ENCODE measurements around the gene KRTAP12-1.
A peak's percentile ranks its signal among the peaks of the same experiment; 100 is the strongest.
"Not testable (repeated sequence)": the region's sequence is repeated elsewhere in the genome, so short reads cannot be mapped to it uniquely, and the experiment has no call there.

Gene KRTAP12-1

DNA sequence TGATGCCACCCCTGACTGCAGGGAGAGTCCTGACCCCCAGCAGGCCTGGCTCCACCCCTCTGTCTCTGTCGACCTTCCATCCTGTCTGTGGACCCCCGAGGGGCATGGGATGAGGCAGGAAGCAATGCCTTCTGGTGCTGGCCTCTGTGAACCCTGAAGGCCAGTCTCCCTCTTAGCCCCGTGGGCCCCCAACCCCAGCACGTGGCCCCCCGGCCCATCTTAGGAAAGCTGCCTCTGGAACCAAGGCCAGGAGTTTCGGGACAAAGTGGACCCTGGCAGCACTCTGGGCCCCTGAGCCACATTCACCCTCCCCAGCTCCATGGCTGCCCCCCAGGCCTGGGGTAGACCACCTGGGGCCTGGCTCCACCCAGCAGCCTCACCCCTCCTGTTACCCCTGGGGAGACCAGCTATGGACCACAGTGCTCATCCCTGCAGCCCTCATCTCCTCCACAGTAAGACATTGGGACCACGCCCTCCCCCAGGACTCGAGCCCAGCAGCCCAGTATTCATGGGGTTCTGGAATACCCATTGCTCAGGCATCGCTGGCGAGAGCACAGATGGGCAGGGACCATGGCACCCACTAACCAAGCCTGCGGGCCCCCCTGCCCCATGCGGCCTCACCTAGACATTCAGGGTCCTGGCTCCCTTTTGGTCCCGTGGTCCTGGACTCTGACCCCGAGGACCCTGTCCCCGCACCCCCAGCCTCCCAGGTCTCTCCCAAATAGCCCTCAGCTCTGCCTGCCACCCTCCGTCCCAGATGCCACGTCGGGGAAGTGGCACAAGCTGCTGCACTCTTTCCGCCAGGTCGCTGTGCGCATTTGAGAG, 43.2 kb downstream of the KRTAP12-1 start:
- DNase-seq = not testable (repeated sequence)

DNA sequence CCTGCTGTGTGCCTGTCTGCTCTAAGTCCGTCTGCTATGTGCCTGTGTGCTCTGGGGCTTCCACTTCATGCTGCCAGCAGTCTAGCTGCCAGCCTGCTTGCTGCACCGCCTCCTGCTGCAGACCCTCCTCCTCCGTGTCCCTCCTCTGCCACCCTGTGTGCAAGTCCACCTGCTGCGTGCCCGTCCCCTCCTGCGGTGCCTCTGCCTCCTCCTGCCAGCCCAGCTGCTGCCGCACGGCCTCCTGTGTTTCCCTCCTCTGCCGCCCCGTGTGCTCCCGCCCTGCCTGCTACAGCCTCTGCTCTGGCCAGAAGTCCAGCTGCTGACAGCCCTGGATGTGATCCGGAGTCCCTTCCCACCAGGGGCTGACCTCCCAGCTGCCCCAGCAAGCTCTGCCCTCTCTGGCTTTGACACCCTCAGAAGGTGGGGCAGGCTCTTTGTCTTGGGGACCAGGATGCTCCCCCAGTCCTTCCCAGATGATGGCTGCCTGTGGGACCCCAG, 44.1 kb downstream of the KRTAP12-1 start:
- DNase-seq = not testable (repeated sequence)

DNA sequence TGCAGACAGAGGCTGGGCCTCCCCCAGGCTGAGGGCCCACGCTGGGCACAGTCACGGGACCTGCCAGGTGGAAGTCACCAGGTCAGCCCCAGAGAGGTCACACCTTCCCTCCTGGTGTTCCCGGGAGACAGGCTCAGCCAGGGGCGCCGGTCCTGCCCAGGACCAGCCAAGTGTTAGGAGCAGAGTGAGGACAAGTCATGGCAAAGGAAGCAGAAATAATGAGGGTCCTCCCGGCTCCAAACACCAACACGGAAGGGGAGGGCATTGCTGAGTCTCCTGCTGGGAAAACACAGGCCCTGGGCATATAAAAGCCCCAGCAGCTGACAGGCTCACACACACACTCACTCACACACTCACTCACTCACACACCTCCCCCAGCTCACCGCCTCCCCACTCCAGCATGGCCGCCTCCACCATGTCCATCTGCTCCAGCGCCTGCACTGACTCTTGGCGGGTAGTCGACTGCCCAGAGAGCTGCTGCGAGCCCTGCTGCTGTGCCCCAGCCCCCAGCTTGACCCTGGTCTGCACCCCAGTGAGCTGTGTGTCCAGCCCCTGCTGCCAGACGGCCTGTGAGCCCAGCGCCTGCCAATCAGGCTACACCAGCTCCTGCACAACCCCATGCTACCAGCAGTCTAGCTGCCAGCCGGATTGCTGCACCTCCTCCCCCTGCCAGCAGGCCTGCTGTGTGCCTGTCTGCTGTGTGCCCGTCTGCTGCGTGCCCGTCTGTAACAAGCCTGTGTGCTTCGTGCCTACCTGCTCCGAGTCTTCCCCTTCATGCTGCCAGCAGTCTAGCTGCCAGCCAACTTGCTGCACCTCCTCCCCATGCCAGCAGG, 44.7 kb downstream of the KRTAP12-1 start, which contains the start of gene KRTAP10-10:
Gene KRTAP10-10 (plus strand): TSS at position 339 of the 833 bp plus-strand sequence. CDS start 62 bp downstream, at position 401.
- DNase-seq = peak; percentile 81

DNA sequence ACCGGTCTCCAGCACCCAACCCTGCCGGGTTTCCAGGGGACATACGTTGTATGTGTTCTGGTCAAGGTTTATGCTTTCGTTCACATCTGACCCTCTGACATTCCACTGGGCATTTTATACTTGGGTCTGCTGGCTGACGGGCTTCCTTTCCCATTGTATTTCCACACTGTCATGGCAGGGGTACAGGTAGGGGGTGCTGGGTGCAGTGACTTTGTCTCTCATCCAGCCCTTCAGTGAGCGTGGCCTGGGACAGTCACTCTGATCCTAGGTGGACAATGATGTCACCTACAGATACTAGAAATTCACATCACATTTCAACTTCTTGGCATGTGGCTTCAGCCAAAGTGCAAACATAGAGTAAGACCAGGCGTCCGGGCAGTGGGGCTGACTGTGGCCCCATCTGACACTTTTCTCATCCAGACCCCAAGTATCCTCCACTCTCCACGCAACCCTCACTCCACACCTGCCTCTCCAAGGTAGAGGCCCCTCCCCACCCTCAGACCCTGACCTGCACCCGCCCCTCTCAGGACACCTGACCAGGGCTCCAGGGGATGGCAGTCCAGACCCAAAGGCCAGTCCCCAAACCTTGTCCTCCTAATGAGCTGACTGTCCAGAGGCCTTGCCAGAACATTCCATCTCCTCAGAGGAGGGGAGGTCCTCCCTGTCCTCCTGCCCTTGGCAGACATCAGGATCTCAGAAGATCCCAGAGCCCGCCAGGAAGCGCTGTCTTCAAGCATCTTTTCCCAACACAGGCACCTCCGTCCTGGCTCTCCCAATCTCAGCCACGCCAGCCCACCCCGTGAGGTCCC, 45.5 kb downstream of the KRTAP12-1 start:
- no peak for DNase-seq

DNA sequence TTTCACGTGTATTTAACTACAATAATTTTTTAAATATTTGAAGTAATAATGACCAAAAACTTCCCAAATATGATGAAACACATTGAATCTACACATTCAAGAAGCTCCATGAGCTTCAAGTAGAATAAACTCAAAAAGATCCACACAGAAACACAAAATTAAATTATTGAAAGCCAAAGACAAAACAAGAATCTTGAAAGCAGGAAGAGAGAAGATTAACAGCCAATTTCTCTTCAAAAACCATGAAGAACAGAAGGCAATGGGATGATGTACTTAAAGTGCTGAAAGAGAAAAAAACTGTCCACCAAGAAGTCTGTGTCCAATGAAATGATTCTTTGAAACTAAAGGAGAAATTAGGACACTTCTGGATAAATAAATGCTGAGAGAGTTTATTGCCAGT, 49.9 kb downstream of the KRTAP12-1 start:
- no peak for DNase-seq
